ENCODE results near the gene SPATS2L.

GRCh38 chr2:200351815-200352214 lies 45.3 kb downstream of the SPATS2L start:
- TF ChIP-seq, protein P1, sequence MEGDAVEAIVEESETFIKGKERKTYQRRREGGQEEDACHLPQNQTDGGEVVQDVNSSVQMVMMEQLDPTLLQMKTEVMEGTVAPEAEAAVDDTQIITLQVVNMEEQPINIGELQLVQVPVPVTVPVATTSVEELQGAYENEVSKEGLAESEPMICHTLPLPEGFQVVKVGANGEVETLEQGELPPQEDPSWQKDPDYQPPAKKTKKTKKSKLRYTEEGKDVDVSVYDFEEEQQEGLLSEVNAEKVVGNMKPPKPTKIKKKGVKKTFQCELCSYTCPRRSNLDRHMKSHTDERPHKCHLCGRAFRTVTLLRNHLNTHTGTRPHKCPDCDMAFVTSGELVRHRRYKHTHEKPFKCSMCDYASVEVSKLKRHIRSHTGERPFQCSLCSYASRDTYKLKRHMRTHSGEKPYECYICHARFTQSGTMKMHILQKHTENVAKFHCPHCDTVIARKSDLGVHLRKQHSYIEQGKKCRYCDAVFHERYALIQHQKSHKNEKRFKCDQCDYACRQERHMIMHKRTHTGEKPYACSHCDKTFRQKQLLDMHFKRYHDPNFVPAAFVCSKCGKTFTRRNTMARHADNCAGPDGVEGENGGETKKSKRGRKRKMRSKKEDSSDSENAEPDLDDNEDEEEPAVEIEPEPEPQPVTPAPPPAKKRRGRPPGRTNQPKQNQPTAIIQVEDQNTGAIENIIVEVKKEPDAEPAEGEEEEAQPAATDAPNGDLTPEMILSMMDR (IDR thresholded peaks at IDR 0.05) = no peak
- TF ChIP-seq POLR2A (IDR thresholded peaks at IDR 0.05) = no peak

All from lower leg skin (tissue), 3 donors.